ENCODE results near the gene HBS1L.

DNA sequence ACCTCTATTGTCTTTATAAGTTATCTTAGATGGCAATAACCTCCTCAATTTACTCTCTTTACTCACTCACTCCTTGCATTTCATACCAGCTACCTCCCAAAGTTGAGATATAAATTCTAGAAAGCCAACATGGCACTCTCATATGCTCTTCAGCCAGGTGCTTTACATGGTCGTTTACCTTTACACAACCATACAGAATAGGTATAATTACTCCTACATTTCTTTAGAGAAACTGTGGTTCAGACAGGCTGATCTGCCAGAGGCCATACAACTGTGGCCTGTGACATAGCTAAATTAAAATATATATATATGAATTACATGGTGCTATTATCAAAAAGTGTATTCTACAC is 45.7 kb downstream of the HBS1L start:
- no peak for TF ChIP-seq NFATC3 (IDR thresholded peaks at IDR 0.05)
- TF ChIP-seq, protein P1, sequence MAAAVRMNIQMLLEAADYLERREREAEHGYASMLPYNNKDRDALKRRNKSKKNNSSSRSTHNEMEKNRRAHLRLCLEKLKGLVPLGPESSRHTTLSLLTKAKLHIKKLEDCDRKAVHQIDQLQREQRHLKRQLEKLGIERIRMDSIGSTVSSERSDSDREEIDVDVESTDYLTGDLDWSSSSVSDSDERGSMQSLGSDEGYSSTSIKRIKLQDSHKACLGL (CRISPR knock-in tag; IDR thresholded peaks at IDR 0.05; ENCODE audit: borderline replicate concordance, poor library complexity, severe bottlenecking), result no peak
- TF ChIP-seq, protein P2, sequence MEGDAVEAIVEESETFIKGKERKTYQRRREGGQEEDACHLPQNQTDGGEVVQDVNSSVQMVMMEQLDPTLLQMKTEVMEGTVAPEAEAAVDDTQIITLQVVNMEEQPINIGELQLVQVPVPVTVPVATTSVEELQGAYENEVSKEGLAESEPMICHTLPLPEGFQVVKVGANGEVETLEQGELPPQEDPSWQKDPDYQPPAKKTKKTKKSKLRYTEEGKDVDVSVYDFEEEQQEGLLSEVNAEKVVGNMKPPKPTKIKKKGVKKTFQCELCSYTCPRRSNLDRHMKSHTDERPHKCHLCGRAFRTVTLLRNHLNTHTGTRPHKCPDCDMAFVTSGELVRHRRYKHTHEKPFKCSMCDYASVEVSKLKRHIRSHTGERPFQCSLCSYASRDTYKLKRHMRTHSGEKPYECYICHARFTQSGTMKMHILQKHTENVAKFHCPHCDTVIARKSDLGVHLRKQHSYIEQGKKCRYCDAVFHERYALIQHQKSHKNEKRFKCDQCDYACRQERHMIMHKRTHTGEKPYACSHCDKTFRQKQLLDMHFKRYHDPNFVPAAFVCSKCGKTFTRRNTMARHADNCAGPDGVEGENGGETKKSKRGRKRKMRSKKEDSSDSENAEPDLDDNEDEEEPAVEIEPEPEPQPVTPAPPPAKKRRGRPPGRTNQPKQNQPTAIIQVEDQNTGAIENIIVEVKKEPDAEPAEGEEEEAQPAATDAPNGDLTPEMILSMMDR (IDR thresholded peaks at IDR 0.05 in 2 of 3, conservative IDR thresholded peaks at IDR 0.05 in 1 of 3; ENCODE audit: insufficient read depth in 2 of 3, low read depth in 1 of 3, low read length in 3 of 3), result no peak
- no peak for TF ChIP-seq PCBP2 (IDR thresholded peaks at IDR 0.05; ENCODE audit: low read depth, low read length, poor library complexity, severe bottlenecking)
